ENCODE results near the gene GAS7.
A peak's percentile ranks its signal among the peaks of the same experiment; 100 is the strongest.
"Not testable (repeated sequence)": the region's sequence is repeated elsewhere in the genome, so short reads cannot be mapped to it uniquely, and the experiment has no call there.

Gene GAS7

DNA sequence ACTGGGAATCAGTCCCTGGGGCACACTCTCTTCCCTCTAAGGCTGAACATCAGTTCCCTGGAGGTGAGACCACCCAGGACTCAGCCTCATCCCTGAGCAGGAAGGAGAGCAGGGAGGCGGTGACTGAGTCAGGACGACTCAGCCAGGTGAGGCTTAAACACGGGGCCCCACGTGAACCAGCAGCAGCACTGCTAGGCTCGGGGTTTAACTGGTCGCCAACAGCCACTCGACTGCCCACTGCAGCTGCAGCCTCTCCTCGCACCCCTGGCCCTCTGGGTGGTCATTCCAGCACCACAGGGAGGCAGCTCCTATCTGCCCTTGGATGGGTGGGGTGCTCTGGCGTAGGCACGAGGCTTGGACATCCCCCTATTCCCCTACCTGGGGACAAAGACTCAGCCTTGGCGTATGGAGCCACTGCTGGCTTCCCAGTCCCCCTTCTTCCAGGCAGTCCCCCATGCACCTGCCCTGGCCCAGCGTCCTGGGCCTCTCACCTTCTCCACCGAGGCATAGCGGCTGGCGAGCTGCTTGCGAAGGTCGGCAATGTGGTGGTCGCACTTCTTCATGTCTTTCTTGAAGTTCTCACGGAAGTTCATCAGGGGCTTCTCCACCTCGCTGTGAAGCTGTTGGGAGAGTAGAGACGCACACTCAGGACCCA lies 272.1 kb downstream of the GAS7 start:
- Histone ChIP-seq H3K4me1 (ENCODE audit: control extremely low read depth in 1 of 4, control insufficient read depth in 4 of 4, insufficient read depth in 4 of 4, low read length in 3 of 4) (no peaks in the 10 kb centered on the region), H3K4me3 (ENCODE audit: control insufficient read depth in 1 of 7, extremely low read depth in 1 of 7, insufficient read depth in 4 of 7, low read depth in 2 of 7, low read length in 6 of 7) (no peak overlapping the region), H3K9me3 (ENCODE audit: control extremely low read depth in 1 of 5, control insufficient read depth in 4 of 5, insufficient read depth in 2 of 5, low read depth in 1 of 5, low read length in 4 of 5) (no peaks in the 10 kb centered on the region), H3K27me3 (replicated peaks in 2 of 5; ENCODE audit: control insufficient read depth in 4 of 5, insufficient read depth in 5 of 5, low read length in 4 of 5) (no peaks in the 10 kb centered on the region), H3K36me3 (ENCODE audit: control insufficient read depth in 4 of 4, insufficient read depth in 4 of 4, low read length in 3 of 4) (peaks cover 0 to 2% (median 0%) of the 10 kb centered on the region in 4 experiments), H3K27ac (ENCODE audit: insufficient read depth in 1 of 2, low read depth in 1 of 2, low read length in 2 of 2, poor library complexity in 1 of 2, severe bottlenecking in 2 of 2) (no peak overlapping the region)
- POLR2A ChIA-PET, result no interaction called here
- CTCF ChIA-PET, result interaction anchor here (0.6 to 4.5 kb wide), 9 partner anchors 14 to 420 kb away, joined by 3 to 23 read pairs (median 5); no protein-coding TSS in a partner anchor
- no peak for DNase-seq
- WGBS (ENCODE audit: insufficient coverage), result 92% methylated on average over 19 of the region's 21 CpGs

DNA sequence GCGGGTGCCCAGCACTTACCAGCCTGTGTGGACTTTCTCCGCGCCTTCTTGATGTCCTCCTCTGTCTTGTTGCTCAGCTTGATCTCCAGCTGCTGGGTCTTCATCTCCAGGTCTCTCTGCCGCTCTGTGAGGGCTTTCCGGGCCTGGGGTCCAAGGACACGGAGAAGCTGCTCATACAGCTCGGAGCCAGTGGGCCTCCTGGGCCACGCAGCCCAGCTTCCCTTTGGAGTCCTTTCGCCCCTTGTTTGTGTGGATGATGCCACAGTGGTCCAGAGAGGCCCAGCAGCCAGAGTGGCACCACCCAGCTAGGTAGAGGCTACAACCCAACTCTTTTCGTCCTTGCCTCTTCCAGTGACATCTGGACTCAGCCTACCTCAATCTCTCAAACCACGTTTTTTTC lies 272.9 kb downstream of the GAS7 start:
- H3K4me3 ChIP-seq (ENCODE audit: control insufficient read depth in 1 of 7, extremely low read depth in 1 of 7, insufficient read depth in 4 of 7, low read depth in 2 of 7, low read length in 6 of 7), result no peak overlapping the region
- no peak overlapping the region for H3K27ac ChIP-seq (ENCODE audit: insufficient read depth in 1 of 2, low read depth in 1 of 2, low read length in 2 of 2, poor library complexity in 1 of 2, severe bottlenecking in 2 of 2)
- H3K27me3 ChIP-seq (replicated peaks in 2 of 5; ENCODE audit: control insufficient read depth in 4 of 5, insufficient read depth in 5 of 5, low read length in 4 of 5), result no peaks in the 10 kb centered on the region
- CTCF ChIA-PET, result interaction anchor here (0.9 to 4.5 kb wide), 11 partner anchors 15 to 421 kb away, joined by 3 to 23 read pairs (median 5); no protein-coding TSS in a partner anchor
- H3K4me1 ChIP-seq (ENCODE audit: control extremely low read depth in 1 of 4, control insufficient read depth in 4 of 4, insufficient read depth in 4 of 4, low read length in 3 of 4), result no peaks in the 10 kb centered on the region
- H3K36me3 ChIP-seq (ENCODE audit: control insufficient read depth in 4 of 4, insufficient read depth in 4 of 4, low read length in 3 of 4), result peaks cover 0 to 3% (median 0%) of the 10 kb centered on the region in 4 experiments
- POLR2A ChIA-PET, result no interaction called here
- DNase-seq, result no peak
- no peaks in the 10 kb centered on the region for H3K9me3 ChIP-seq (ENCODE audit: control extremely low read depth in 1 of 5, control insufficient read depth in 4 of 5, insufficient read depth in 2 of 5, low read depth in 1 of 5, low read length in 4 of 5)
- 97% methylated on average over 11 of the region's 11 CpGs for WGBS (ENCODE audit: insufficient coverage)

DNA sequence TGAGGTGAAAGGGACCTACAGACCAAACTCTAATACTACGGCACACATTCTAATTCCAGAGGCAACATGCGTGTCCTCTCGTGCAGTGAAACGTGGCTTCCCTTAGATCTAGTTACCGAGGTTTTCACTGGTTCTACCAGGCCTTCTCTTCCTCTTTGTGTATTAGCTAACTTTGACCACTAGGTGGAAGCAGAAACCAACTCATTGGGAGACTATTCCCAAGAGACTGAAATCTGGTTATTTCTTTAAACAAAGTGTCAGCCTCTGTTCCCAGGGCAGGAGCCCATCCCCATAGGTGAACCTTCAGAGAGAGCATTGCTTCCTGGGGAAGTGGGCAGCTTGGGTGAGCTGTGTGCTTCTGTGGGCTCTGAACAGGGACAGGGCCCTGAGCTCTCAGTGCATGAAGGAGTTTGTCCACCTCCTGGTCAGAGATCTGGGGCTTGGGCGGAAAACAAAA lies 273.6 kb downstream of the GAS7 start:
- Histone ChIP-seq H3K4me3 (ENCODE audit: control insufficient read depth in 1 of 7, extremely low read depth in 1 of 7, insufficient read depth in 4 of 7, low read depth in 2 of 7, low read length in 6 of 7) (no peak overlapping the region), H3K36me3 (ENCODE audit: control insufficient read depth in 4 of 4, insufficient read depth in 4 of 4, low read length in 3 of 4) (peaks cover 0 to 5% (median 0%) of the 10 kb centered on the region in 4 experiments), H3K4me1 (ENCODE audit: control extremely low read depth in 1 of 4, control insufficient read depth in 4 of 4, insufficient read depth in 4 of 4, low read length in 3 of 4) (no peaks in the 10 kb centered on the region), H3K27ac (ENCODE audit: insufficient read depth in 1 of 2, low read depth in 1 of 2, low read length in 2 of 2, poor library complexity in 1 of 2, severe bottlenecking in 2 of 2) (no peak overlapping the region), H3K9me3 (ENCODE audit: control extremely low read depth in 1 of 5, control insufficient read depth in 4 of 5, insufficient read depth in 2 of 5, low read depth in 1 of 5, low read length in 4 of 5) (no peaks in the 10 kb centered on the region), H3K27me3 (replicated peaks in 2 of 5; ENCODE audit: control insufficient read depth in 4 of 5, insufficient read depth in 5 of 5, low read length in 4 of 5) (no peaks in the 10 kb centered on the region)
- peak; percentile 50 to 76 (median 66) for DNase-seq
- ChIA-PET POLR2A (no interaction called here), CTCF (interaction anchor here (0.7 to 4.5 kb wide), 13 partner anchors 16 to 369 kb away, joined by 3 to 23 read pairs (median 4); no protein-coding TSS in a partner anchor)
- WGBS (ENCODE audit: insufficient coverage), result 20% methylated on average over 5 of the region's 6 CpGs

DNA sequence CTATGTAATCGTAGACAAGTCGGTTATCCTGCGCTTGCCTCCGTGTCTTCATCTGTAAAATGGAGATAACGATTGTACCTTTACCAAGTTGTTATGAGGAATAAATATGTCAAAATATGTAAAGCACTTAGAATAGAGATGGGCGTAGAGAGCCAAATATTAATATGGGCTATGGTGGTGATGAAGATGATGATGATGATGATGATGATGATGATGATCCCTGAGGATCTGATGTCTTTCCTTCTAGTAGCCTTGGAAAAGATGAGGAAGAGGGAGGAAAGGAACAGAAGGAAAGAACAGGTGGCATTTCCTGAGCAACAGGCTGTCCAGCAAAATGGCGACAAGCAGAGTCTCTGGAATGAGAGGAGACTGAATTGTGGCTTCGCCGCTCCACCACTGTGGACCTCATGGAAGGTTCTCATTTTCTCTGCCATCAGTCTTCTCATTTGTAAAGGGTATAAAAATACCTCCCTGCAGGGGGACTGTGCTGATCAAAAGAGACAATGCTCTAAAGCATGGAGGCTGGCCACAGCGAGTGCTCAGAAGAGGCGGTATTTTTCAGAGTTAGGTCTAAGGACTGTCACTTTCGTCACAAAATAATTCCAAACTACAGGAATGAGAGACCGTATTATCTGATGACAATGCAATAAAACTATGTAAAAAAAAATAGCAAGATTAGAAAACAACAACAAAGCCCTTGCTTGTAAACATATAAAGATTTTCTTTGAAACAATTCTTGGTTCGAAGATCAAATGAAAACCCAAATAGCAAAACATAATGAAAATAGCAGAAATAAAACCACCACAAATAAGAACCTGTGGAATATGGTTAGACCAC lies 276.2 kb downstream of the GAS7 start:
- 100% methylated on average over 6 of the region's 14 CpGs for WGBS (ENCODE audit: insufficient coverage)
- DNase-seq, result no peak
- peaks cover 0 to 10% (median 0%) of the 10 kb centered on the region in 4 experiments for H3K36me3 ChIP-seq (ENCODE audit: control insufficient read depth in 4 of 4, insufficient read depth in 4 of 4, low read length in 3 of 4)
- CTCF ChIA-PET, result interaction anchor here (1.0 kb wide), 1 partner anchor 37 kb away, joined by 3 read pairs; no protein-coding TSS in a partner anchor
- no peak overlapping the region for H3K27ac ChIP-seq (ENCODE audit: insufficient read depth in 1 of 2, low read depth in 1 of 2, low read length in 2 of 2, poor library complexity in 1 of 2, severe bottlenecking in 2 of 2)
- H3K4me1 ChIP-seq (ENCODE audit: control extremely low read depth in 1 of 4, control insufficient read depth in 4 of 4, insufficient read depth in 4 of 4, low read length in 3 of 4), result no peaks in the 10 kb centered on the region
- POLR2A ChIA-PET, result no interaction called here
- H3K4me3 ChIP-seq (ENCODE audit: control insufficient read depth in 1 of 7, extremely low read depth in 1 of 7, insufficient read depth in 4 of 7, low read depth in 2 of 7, low read length in 6 of 7), result no peak overlapping the region
- H3K27me3 ChIP-seq (replicated peaks in 2 of 5; ENCODE audit: control insufficient read depth in 4 of 5, insufficient read depth in 5 of 5, low read length in 4 of 5), result no peaks in the 10 kb centered on the region
- H3K9me3 ChIP-seq (ENCODE audit: control extremely low read depth in 1 of 5, control insufficient read depth in 4 of 5, insufficient read depth in 2 of 5, low read depth in 1 of 5, low read length in 4 of 5), result no peaks in the 10 kb centered on the region

DNA sequence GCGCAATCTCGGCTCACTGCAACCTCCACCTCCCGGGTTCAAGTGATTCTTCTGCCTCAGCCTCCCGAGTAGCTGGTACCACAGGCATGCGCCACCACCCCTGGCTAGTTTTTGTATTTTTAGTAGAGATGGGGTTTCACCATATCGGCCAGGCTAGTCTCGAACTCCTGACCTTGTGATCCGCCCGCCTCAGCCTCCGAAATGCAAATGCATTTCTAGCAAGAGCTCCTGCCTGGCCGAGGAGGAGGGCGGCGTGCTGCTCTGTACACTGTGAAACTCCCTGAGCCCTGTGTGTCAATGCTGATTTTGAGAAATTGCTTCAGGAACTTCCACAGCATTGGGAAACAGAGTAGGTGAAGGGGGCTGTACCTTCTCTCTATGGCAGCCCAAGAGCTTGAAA lies 277.2 kb downstream of the GAS7 start:
- H3K9me3 ChIP-seq (ENCODE audit: control extremely low read depth in 1 of 5, control insufficient read depth in 4 of 5, insufficient read depth in 2 of 5, low read depth in 1 of 5, low read length in 4 of 5); H3K4me1 ChIP-seq (ENCODE audit: control extremely low read depth in 1 of 4, control insufficient read depth in 4 of 4, insufficient read depth in 4 of 4, low read length in 3 of 4); POLR2A ChIA-PET; DNase-seq; H3K27ac ChIP-seq (ENCODE audit: insufficient read depth in 1 of 2, low read depth in 1 of 2, low read length in 2 of 2, poor library complexity in 1 of 2, severe bottlenecking in 2 of 2); H3K27me3 ChIP-seq (replicated peaks in 2 of 5; ENCODE audit: control insufficient read depth in 4 of 5, insufficient read depth in 5 of 5, low read length in 4 of 5); H3K4me3 ChIP-seq (ENCODE audit: control insufficient read depth in 1 of 7, extremely low read depth in 1 of 7, insufficient read depth in 4 of 7, low read depth in 2 of 7, low read length in 6 of 7); H3K36me3 ChIP-seq (ENCODE audit: control insufficient read depth in 4 of 4, insufficient read depth in 4 of 4, low read length in 3 of 4): not testable (repeated sequence)
- 97% methylated on average over 13 of the region's 13 CpGs for WGBS (ENCODE audit: insufficient coverage)
- CTCF ChIA-PET, result interaction anchor here (1.0 to 1.4 kb wide), 2 partner anchors 9 to 38 kb away, joined by 3 to 5 read pairs; no protein-coding TSS in a partner anchor

DNA sequence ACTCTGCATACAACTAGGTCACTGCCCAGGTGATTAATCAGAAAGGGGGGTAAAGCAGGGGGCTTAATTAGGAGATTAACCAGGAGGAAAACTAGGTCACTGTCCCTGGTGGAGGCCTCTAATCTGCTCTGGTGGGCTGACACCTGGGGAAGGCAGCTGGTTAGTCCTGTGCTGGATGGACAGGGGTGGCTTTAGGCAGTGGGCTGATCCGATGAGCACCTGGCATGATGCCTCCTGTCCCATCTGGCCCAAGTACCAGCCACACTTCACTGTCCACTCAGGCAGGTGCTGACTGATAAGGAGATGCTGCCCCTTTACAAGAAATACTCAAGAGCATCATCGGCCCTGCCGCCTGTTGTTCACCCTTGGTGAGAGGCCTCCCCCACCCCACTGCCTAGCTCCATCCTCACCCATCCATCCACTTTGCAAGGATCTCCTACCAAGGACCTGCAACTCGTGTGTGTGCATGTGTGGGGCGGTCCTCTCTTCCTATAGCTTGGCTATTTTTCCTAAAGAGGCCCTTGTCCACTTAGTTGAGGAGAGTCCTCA lies 279.5 kb downstream of the GAS7 start:
- Histone ChIP-seq H3K9me3 (ENCODE audit: control extremely low read depth in 1 of 5, control insufficient read depth in 4 of 5, insufficient read depth in 2 of 5, low read depth in 1 of 5, low read length in 4 of 5) (no peaks in the 10 kb centered on the region), H3K27ac (ENCODE audit: insufficient read depth in 1 of 2, low read depth in 1 of 2, low read length in 2 of 2, poor library complexity in 1 of 2, severe bottlenecking in 2 of 2) (no peak overlapping the region), H3K27me3 (replicated peaks in 2 of 5; ENCODE audit: control insufficient read depth in 4 of 5, insufficient read depth in 5 of 5, low read length in 4 of 5) (no peaks in the 10 kb centered on the region), H3K36me3 (ENCODE audit: control insufficient read depth in 4 of 4, insufficient read depth in 4 of 4, low read length in 3 of 4) (peaks cover 0 to 8% (median 4%) of the 10 kb centered on the region in 4 experiments), H3K4me3 (ENCODE audit: control insufficient read depth in 1 of 7, extremely low read depth in 1 of 7, insufficient read depth in 4 of 7, low read depth in 2 of 7, low read length in 6 of 7) (no peak overlapping the region), H3K4me1 (ENCODE audit: control extremely low read depth in 1 of 4, control insufficient read depth in 4 of 4, insufficient read depth in 4 of 4, low read length in 3 of 4) (no peaks in the 10 kb centered on the region)
- WGBS (ENCODE audit: insufficient coverage), result 100% methylated on average over 2 of the region's 5 CpGs
- ChIA-PET CTCF (interaction anchor here (2.7 kb wide), 1 partner anchor 12 kb away, joined by 8 read pairs; no protein-coding TSS in a partner anchor), POLR2A (no interaction called here)
- no peak for DNase-seq
